WTC11 (cell line): Measurements from ENCODE around the gene COPZ2. TPM values are rescaled to one million over a fixed set of nuclear protein-coding genes. Genes with fewer than 3 reads are reported as not detected.

Experiments used
- ATAC-seq: fragments of 200-7000 bp; cut with Tn5 transposase; 2 replicates; pipeline ENCODE4 v1.10.0; 2021; ENCODE audit warnings: mild to moderate bottlenecking, moderate library complexity
- CTCF ChIA-PET: fragments of 300-600 bp; sonication (Branson Sonifier 250); formaldehyde crosslinking; loops from one replicate; lab custom pipeline; 2021; ENCODE audit warnings: antibody characterized with exemption; lab: Charles Lee
- POLR2A ChIA-PET: fragments of 350-600 bp; sonication (Branson Sonifier 250); formaldehyde crosslinking; loops from one replicate; lab custom pipeline; 2021; ENCODE audit warnings: antibody characterized with exemption; lab: Charles Lee
- DNase-seq: peaks from one replicate; pipeline ENCODE4 v3.0.0; 2021; ENCODE audit warnings: low spot score
- H3K27ac Mint-ChIP-seq: 2 replicates; pipeline ENCODE4 v1.8.0; 2021; ENCODE audit warnings: mixed read lengths
- H3K27me3 Mint-ChIP-seq: 2 replicates; pipeline ENCODE4 v1.8.0; 2021; ENCODE audit warnings: low read depth, mild to moderate bottlenecking, moderate library complexity, mixed read lengths
- H3K36me3 Mint-ChIP-seq: 2 replicates; pipeline ENCODE4 v1.8.0; 2021; ENCODE audit warnings: mixed read lengths
- H3K4me1 Mint-ChIP-seq: 2 replicates; pipeline ENCODE4 v1.8.0; 2022; ENCODE audit warnings: mixed read lengths
- H3K4me3 Mint-ChIP-seq: 2 replicates; pipeline ENCODE4 v1.8.0; 2021; ENCODE audit warnings: mild to moderate bottlenecking, moderate library complexity, mixed read lengths
- H3K9me3 Mint-ChIP-seq: 2 replicates; pipeline ENCODE4 v1.8.0; 2021; ENCODE audit warnings: mixed read lengths
- AR ChIP-seq: fragments of 250-450 bp; sonication (Bioruptor Pico); IDR thresholded peaks from 2 replicates; pipeline ENCODE4 v1.9.0; 2021; ENCODE audit warnings: mild to moderate bottlenecking
- ATF2 ChIP-seq: sonication (generic); formaldehyde crosslinking; IDR thresholded peaks from 2 replicates; pipeline ENCODE4 v1.8.1; 2022; ENCODE audit warnings: low read depth, missing genetic modification reagents, borderline replicate concordance
- CREM ChIP-seq: sonication (generic); formaldehyde crosslinking; IDR thresholded peaks from 2 replicates; pipeline ENCODE4 v1.8.1; 2022; ENCODE audit warnings: mild to moderate bottlenecking, missing genetic modification reagents, moderate library complexity
- E2F5 ChIP-seq: sonication (generic); formaldehyde crosslinking; IDR thresholded peaks from 2 replicates; pipeline ENCODE4 v1.8.1; 2022; ENCODE audit warnings: mild to moderate bottlenecking, moderate library complexity, missing genetic modification reagents
- ERG ChIP-seq: fragments of 250-450 bp; sonication (Bioruptor Pico); IDR thresholded peaks from 2 replicates; pipeline ENCODE4 v1.8.0; 2021; ENCODE audit warnings: mild to moderate bottlenecking
- ETV6 ChIP-seq: sonication (generic); formaldehyde crosslinking; IDR thresholded peaks from 2 replicates; pipeline ENCODE4 v1.8.1; 2022; ENCODE audit warnings: mild to moderate bottlenecking, missing genetic modification reagents
- FOXJ3 ChIP-seq: sonication (generic); formaldehyde crosslinking; IDR thresholded peaks from 2 replicates; pipeline ENCODE4 v1.9.0; 2021; ENCODE audit warnings: missing genetic modification reagents, mild to moderate bottlenecking, borderline replicate concordance
- FOXP1 ChIP-seq: sonication (generic); formaldehyde crosslinking; IDR thresholded peaks from 2 replicates; pipeline ENCODE4 v1.8.0; 2022; ENCODE audit warnings: missing genetic modification reagents, mild to moderate bottlenecking, moderate library complexity, borderline replicate concordance
- FOXP4 ChIP-seq: sonication (generic); formaldehyde crosslinking; IDR thresholded peaks from 2 replicates; pipeline ENCODE4 v1.8.0; 2022; ENCODE audit warnings: mild to moderate bottlenecking, missing genetic modification reagents
- HMGA2 ChIP-seq: fragments of 250-450 bp; sonication (Bioruptor Pico); IDR thresholded peaks from 2 replicates; pipeline ENCODE4 v1.4.0; 2021; ENCODE audit warnings: mild to moderate bottlenecking, moderate library complexity
- IRF2 ChIP-seq: sonication (generic); formaldehyde crosslinking; IDR thresholded peaks from 2 replicates; pipeline ENCODE4 v1.8.0; 2022; ENCODE audit warnings: low read depth, missing genetic modification reagents, borderline replicate concordance
- NFE2L1 ChIP-seq: sonication (generic); formaldehyde crosslinking; IDR thresholded peaks from 2 replicates; pipeline ENCODE4 v1.8.1; 2023; ENCODE audit warnings: missing genetic modification reagents
- NR2C2 ChIP-seq: sonication (generic); formaldehyde crosslinking; IDR thresholded peaks from 2 replicates; pipeline ENCODE4 v1.8.0; 2022; ENCODE audit warnings: mild to moderate bottlenecking, missing genetic modification reagents
- STAT6 ChIP-seq: sonication (generic); formaldehyde crosslinking; conservative IDR thresholded peaks from 2 replicates; pipeline ENCODE4 v1.8.1; 2023; ENCODE audit warnings: mild to moderate bottlenecking, low read depth, missing genetic modification reagents, moderate library complexity
- TEAD1 ChIP-seq: sonication (generic); formaldehyde crosslinking; IDR thresholded peaks from 2 replicates; pipeline ENCODE4 v1.8.0; 2022; ENCODE audit warnings: mild to moderate bottlenecking, missing genetic modification reagents
- ZNF232 ChIP-seq: sonication (generic); formaldehyde crosslinking; IDR thresholded peaks from 2 replicates; pipeline ENCODE4 v1.8.0; 2022; ENCODE audit warnings: mild to moderate bottlenecking, missing genetic modification reagents
- ZNF317 ChIP-seq: sonication (generic); formaldehyde crosslinking; IDR thresholded peaks from 2 replicates; pipeline ENCODE4 v1.8.1; 2023; ENCODE audit warnings: low read depth, mild to moderate bottlenecking, moderate library complexity, missing genetic modification reagents, borderline replicate concordance
- ZSCAN18 ChIP-seq: fragments of 250-450 bp; sonication (Bioruptor Pico); IDR thresholded peaks from 2 replicates; pipeline ENCODE4 v2.1.2; 2022; ENCODE audit warnings: mild to moderate bottlenecking, moderate library complexity
- total RNA-seq: library from RNA; stranded (reverse); gene quantifications from 3 replicates; pipeline ENCODE4 v1.2.3, GENCODE V29; 2021

Gene COPZ2
- total RNA-seq, 1 experiment from 2014 or later = 0.44 TPM

- no peak for ATAC-seq
- TF ChIP-seq IRF2 (CRISPR knock-in tag) = no peak
- TF ChIP-seq E2F5 (CRISPR knock-in tag) = no peak
- no peak for TF ChIP-seq FOXP1
- TF ChIP-seq ETV6 (CRISPR knock-in tag) = no peak
- TF ChIP-seq FOXP4 (CRISPR knock-in tag) = no peak
- no peak for TF ChIP-seq HMGA2 (CRISPR knock-in tag)
- TF ChIP-seq ERG (CRISPR knock-in tag) = no peak
- H3K9me3 Mint-ChIP-seq = no peaks in the 10 kb centered on the region
Measured at GRCh38 chr17:47994724-47995123, 42.9 kb downstream of the COPZ2 start.

GRCh38 chr17:47993964-47994363 is 43.6 kb downstream of the COPZ2 start:
- Mint-ChIP-seq H3K27ac (no peak overlapping the region), H3K9me3 (no peaks in the 10 kb centered on the region), H3K36me3 (no peaks in the 10 kb centered on the region), H3K27me3 (no peaks in the 10 kb centered on the region), H3K4me1 (peaks cover 47% of the 10 kb centered on the region), H3K4me3 (no peak overlapping the region)
- no peak for ATAC-seq
- CTCF ChIA-PET = interaction anchor here (1.1 to 3.1 kb wide), 6 partner anchors 8 to 153 kb away, joined by 3 to 25 read pairs (median 6); partner anchors contain the start of gene SCRN2
- no peak for DNase-seq
- POLR2A ChIA-PET = interaction anchor here (0.5 kb wide), 1 partner anchor 614 kb away, joined by 3 read pairs; no protein-coding TSS in a partner anchor
- no peak for TF ChIP-seq STAT6 (CRISPR knock-in tag)
- TF ChIP-seq NFE2L1 (CRISPR knock-in tag) = no peak
- no peak for TF ChIP-seq ZNF317 (CRISPR knock-in tag)
- no peak for TF ChIP-seq CREM (CRISPR knock-in tag)
- TF ChIP-seq ZNF232 = no peak
- TF ChIP-seq NR2C2 (CRISPR knock-in tag) = no peak
- no peak for TF ChIP-seq ATF2 (CRISPR knock-in tag)
- TF ChIP-seq TEAD1 (CRISPR knock-in tag) = no peak
- no peak for TF ChIP-seq AR (CRISPR knock-in tag)
- TF ChIP-seq FOXJ3 (CRISPR knock-in tag) = no peak
- TF ChIP-seq IRF2 (CRISPR knock-in tag) = no peak
- no peak for TF ChIP-seq ZSCAN18

More at GRCh38 chr17:47994724-47995123, 42.9 kb downstream of the COPZ2 start:
- ChIA-PET CTCF (interaction anchor here (1.1 to 3.1 kb wide), 8 partner anchors 9 to 153 kb away, joined by 4 to 25 read pairs (median 8); partner anchors contain the start of genes CDK5RAP3 and SCRN2), POLR2A (no interaction called here)
- Mint-ChIP-seq H3K4me3 (no peak overlapping the region), H3K27ac (no peak overlapping the region), H3K4me1 (peaks cover 48% of the 10 kb centered on the region), H3K36me3 (no peaks in the 10 kb centered on the region), H3K27me3 (no peaks in the 10 kb centered on the region)
- no peak for DNase-seq
